ENCODE measurements around the gene ABRACL. TPM values are rescaled to one million over a fixed set of nuclear protein-coding genes. Genes with fewer than 3 reads are reported as not detected.

The ABRACL gene
- total and polyA plus RNA-seq, 2 donors (not counting 3 experiments of a cell fraction or from before 2014, with no cell fraction given), result 54.4 to 87.4 TPM

- H3K9ac ChIP-seq (replicated peaks; ENCODE audit: extremely low read depth, insufficient read depth, low read length), result peak within 1 kb of the TSS; percentile 92
- no peaks in the 10 kb centered on the region for H3K9me3 ChIP-seq (replicated peaks; ENCODE audit: control insufficient read depth, insufficient read depth, low read length)
- intact Hi-C loops (cut with micrococcal nuclease) (loop anchor here (1.0 to 5.0 kb wide), 13 partner anchors 17 to 872 kb away; partner anchors contain the start of genes ABRACL and CCDC28A), dilution Hi-C loops (cut with MboI; ENCODE audit: extremely low pct_ligation_motif_present, low sequenced_read_pairs) (no loop called here)
- ChIA-PET CTCF (interaction anchor here (1.0 to 7.7 kb wide), 12 partner anchors 13 to 399 kb away, joined by 3 to 78 read pairs (median 6); no protein-coding TSS in a partner anchor), POLR2A (interaction anchor here (0.6 to 0.8 kb wide), 2 partner anchors 18 to 872 kb away, joined by 3 to 4 read pairs; no protein-coding TSS in a partner anchor)
- FAIRE-seq (peak; percentile 82), DNase-seq (ENCODE audit: low read depth, low spot score) (peak; percentile 84)
- peak within 1 kb of the TSS; percentile 90 for H3K4me2 ChIP-seq (ENCODE audit: insufficient read depth, low read length)
- no TSS peak for BruUV-seq (replicated peaks)
- peaks cover 0 to 3% of the 10 kb centered on the region in 2 experiments for H3K27me3 ChIP-seq (ENCODE audit: control insufficient read depth in 2 of 2, insufficient read depth in 2 of 2, low read length in 2 of 2)
- peaks cover 47% of the 10 kb centered on the region for H3K79me2 ChIP-seq (ENCODE audit: control insufficient read depth, insufficient read depth, low read length)
- H3K9me1 ChIP-seq (replicated peaks; ENCODE audit: control insufficient read depth, extremely low read depth, insufficient read depth, low read length), result no peaks in the 10 kb centered on the region
- TF ChIP-seq FOS (IDR thresholded peaks at IDR 0.05; ENCODE audit: borderline replicate concordance, insufficient read depth, low read length) (no peak), POLR2A (IDR thresholded peaks at IDR 0.05; ENCODE audit: low read depth, low read length) (peak; percentile 69), MAX (IDR thresholded peaks at IDR 0.05; ENCODE audit: insufficient read depth, insufficient read length) (no peak), GATA2 (IDR thresholded peaks at IDR 0.05; ENCODE audit: insufficient read depth, insufficient read length, low read depth, low read length) (peak; percentile 15), EZH2 (IDR thresholded peaks at IDR 0.05; ENCODE audit: borderline replicate concordance, low read depth, low read length, severe bottlenecking) (no peak), CTCF (IDR thresholded peaks at IDR 0.05; ENCODE audit: extremely low read depth in 1 of 2, insufficient read depth in 1 of 2, low read depth in 1 of 2, low read length in 2 of 2) (peak; percentile 90 to 95), JUN (IDR thresholded peaks at IDR 0.05; ENCODE audit: borderline replicate concordance, insufficient read depth, insufficient read length, low read depth) (no peak), MYC (IDR thresholded peaks at IDR 0.05; ENCODE audit: low read depth, low read length) (no peak), POLR2AphosphoS5 (IDR thresholded peaks at IDR 0.05; ENCODE audit: insufficient read depth, low read depth, low read length) (peak; percentile 48)
- peak within 1 kb of the TSS; percentile 52 to 97 (median 66) for H3K4me3 ChIP-seq (replicated peaks in 1 of 3; ENCODE audit: insufficient read depth in 1 of 3, low read depth in 1 of 3, low read length in 3 of 3)
- H3K27ac ChIP-seq (ENCODE audit: insufficient read depth, low read depth, low read length), result peak within 1 kb of the TSS; percentile 58
- peak within 1 kb of the TSS; percentile 83 for H2AFZ ChIP-seq (ENCODE audit: low read depth, low read length)
- peaks cover 4% of the 10 kb centered on the region for H4K20me1 ChIP-seq (replicated peaks; ENCODE audit: control insufficient read depth, extremely low read depth, insufficient read depth, low read length)
- no peaks in the 10 kb centered on the region for H3K36me3 ChIP-seq (ENCODE audit: control insufficient read depth in 2 of 2, extremely low read depth in 1 of 2, insufficient read depth in 2 of 2, low read length in 2 of 2)
- H3K4me1 ChIP-seq (ENCODE audit: control insufficient read depth, extremely low read depth, insufficient read depth, low read length), result peaks cover 12% of the 10 kb centered on the region
Observed at GRCh38 chr6:138987643-138988468, 40.7 kb upstream of the ABRACL start, which contains the start of gene REPS1. Gene REPS1 (minus strand): TSS chr6:138988253. CDS start chr6:138987682, 571 bp downstream.
